WTC11 (cell line): Measurements from ENCODE around the gene POU2F1.

Experiments used
- ETV6 ChIP-seq: sonication (generic); formaldehyde crosslinking; IDR thresholded peaks from 2 replicates; pipeline ENCODE4 v1.8.1; 2022; ENCODE audit warnings: mild to moderate bottlenecking, missing genetic modification reagents
- JUN ChIP-seq: sonication (generic); formaldehyde crosslinking; IDR thresholded peaks from 2 replicates; pipeline ENCODE4 v1.8.0; 2023; ENCODE audit warnings: mild to moderate bottlenecking, missing genetic modification reagents
- MYBL2 ChIP-seq: sonication (generic); formaldehyde crosslinking; IDR thresholded peaks from 2 replicates; pipeline ENCODE4 v1.8.1; 2023; ENCODE audit warnings: mild to moderate bottlenecking, moderate library complexity, missing genetic modification reagents
- NFYB ChIP-seq: sonication (generic); formaldehyde crosslinking; conservative IDR thresholded peaks from 2 replicates; pipeline ENCODE4 v1.8.0; 2022; ENCODE audit warnings: low read depth, missing genetic modification reagents
- NR3C1 ChIP-seq: sonication (generic); formaldehyde crosslinking; conservative IDR thresholded peaks from 2 replicates; pipeline ENCODE4 v1.8.1; 2023; ENCODE audit warnings: low read depth, mild to moderate bottlenecking, missing genetic modification reagents
- ZNF121 ChIP-seq: sonication (generic); formaldehyde crosslinking; IDR thresholded peaks from 2 replicates; pipeline ENCODE4 v1.8.0; 2023; ENCODE audit warnings: missing genetic modification reagents
- ZNF263 ChIP-seq: sonication (generic); formaldehyde crosslinking; IDR thresholded peaks from 2 replicates; pipeline ENCODE4 v1.8.1; 2022; ENCODE audit warnings: low read depth, mild to moderate bottlenecking, moderate library complexity, missing genetic modification reagents
- TF ChIP-seq, protein P1 (sequence below): fragments of 200-600 bp; IDR thresholded peaks from 2 replicates; pipeline ENCODE4 v1.8.0; 2022; ENCODE audit warnings: antibody characterized with exemption
- TF ChIP-seq, protein P2 (sequence below): sonication (generic); formaldehyde crosslinking; conservative IDR thresholded peaks from 2 replicates; pipeline ENCODE4 v1.8.1; 2022; ENCODE audit warnings: mild to moderate bottlenecking, missing genetic modification reagents
- TF ChIP-seq, protein P3 (sequence below): sonication (generic); formaldehyde crosslinking; IDR thresholded peaks from 2 replicates; pipeline ENCODE4 v1.8.1; 2022; ENCODE audit warnings: mild to moderate bottlenecking, moderate library complexity, missing genetic modification reagents
- TF ChIP-seq, protein P4 (sequence below): sonication (generic); formaldehyde crosslinking; IDR thresholded peaks from 2 replicates; pipeline ENCODE4 v1.8.0; 2022; ENCODE audit warnings: mild to moderate bottlenecking, missing genetic modification reagents
- TF ChIP-seq, protein P5 (sequence below): sonication (generic); formaldehyde crosslinking; IDR thresholded peaks from 2 replicates; pipeline ENCODE4 v1.8.0; 2022; ENCODE audit warnings: mild to moderate bottlenecking, missing genetic modification reagents
- TF ChIP-seq, protein P6 (sequence below): sonication (generic); formaldehyde crosslinking; IDR thresholded peaks from 2 replicates; pipeline ENCODE4 v1.8.1; 2022; ENCODE audit warnings: low read depth, missing genetic modification reagents, borderline replicate concordance

DNA sequence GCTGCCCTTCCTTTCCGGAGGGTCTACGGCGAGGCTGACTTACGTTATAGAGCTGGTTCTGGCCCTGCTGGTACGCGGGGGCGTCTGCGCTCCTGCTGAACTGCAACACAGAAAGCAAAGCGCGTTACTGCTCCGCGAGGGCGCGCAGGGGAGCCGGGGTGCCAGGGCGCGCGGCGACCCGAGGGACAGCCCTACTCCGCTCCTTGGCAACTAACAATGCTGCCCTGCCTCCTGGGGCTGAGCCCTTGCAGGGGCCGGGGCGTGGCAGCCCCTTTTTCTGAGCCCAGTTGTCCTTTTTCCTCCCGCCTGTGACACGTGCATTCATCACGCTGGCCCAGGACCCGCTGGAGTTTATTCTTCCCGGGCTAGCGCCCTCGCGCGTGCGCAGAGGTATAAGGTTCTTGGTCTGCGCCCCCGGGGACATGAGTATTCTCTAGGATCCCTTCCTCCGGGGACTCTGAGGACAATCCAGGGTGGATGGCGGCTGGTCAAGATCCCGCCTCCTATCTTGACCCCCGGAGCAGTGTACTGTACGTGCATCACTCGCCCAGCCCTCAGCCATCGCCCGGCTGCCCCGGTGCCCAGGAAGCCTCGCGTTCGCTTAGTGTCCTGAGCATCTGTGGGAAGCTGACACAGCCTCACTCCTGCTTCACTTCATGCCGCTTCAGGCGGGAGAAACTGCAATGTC is 218.8 kb downstream of the POU2F1 start:
- TF ChIP-seq MYBL2 (peak; percentile 89), ZNF263 (no peak), NR3C1 (CRISPR knock-in tag) (no peak), JUN (CRISPR knock-in tag) (peak; percentile 69; the same call in 1 of the 2 replicates), NFYB (CRISPR knock-in tag) (no peak; the same call in 1 of the 2 replicates), ZNF121 (CRISPR knock-in tag) (no peak), ETV6 (peak; percentile 48)
- TF ChIP-seq, protein P1, sequence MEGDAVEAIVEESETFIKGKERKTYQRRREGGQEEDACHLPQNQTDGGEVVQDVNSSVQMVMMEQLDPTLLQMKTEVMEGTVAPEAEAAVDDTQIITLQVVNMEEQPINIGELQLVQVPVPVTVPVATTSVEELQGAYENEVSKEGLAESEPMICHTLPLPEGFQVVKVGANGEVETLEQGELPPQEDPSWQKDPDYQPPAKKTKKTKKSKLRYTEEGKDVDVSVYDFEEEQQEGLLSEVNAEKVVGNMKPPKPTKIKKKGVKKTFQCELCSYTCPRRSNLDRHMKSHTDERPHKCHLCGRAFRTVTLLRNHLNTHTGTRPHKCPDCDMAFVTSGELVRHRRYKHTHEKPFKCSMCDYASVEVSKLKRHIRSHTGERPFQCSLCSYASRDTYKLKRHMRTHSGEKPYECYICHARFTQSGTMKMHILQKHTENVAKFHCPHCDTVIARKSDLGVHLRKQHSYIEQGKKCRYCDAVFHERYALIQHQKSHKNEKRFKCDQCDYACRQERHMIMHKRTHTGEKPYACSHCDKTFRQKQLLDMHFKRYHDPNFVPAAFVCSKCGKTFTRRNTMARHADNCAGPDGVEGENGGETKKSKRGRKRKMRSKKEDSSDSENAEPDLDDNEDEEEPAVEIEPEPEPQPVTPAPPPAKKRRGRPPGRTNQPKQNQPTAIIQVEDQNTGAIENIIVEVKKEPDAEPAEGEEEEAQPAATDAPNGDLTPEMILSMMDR, result no peak
- TF ChIP-seq, protein P2, sequence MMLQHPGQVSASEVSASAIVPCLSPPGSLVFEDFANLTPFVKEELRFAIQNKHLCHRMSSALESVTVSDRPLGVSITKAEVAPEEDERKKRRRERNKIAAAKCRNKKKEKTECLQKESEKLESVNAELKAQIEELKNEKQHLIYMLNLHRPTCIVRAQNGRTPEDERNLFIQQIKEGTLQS (CRISPR knock-in tag), result no peak
- TF ChIP-seq, protein P3, sequence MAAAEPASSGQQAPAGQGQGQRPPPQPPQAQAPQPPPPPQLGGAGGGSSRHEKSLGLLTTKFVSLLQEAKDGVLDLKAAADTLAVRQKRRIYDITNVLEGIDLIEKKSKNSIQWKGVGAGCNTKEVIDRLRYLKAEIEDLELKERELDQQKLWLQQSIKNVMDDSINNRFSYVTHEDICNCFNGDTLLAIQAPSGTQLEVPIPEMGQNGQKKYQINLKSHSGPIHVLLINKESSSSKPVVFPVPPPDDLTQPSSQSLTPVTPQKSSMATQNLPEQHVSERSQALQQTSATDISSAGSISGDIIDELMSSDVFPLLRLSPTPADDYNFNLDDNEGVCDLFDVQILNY (CRISPR knock-in tag), result no peak
- TF ChIP-seq, protein P4, sequence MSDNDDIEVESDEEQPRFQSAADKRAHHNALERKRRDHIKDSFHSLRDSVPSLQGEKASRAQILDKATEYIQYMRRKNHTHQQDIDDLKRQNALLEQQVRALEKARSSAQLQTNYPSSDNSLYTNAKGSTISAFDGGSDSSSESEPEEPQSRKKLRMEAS (CRISPR knock-in tag), result peak; percentile 97
- TF ChIP-seq, protein P5, sequence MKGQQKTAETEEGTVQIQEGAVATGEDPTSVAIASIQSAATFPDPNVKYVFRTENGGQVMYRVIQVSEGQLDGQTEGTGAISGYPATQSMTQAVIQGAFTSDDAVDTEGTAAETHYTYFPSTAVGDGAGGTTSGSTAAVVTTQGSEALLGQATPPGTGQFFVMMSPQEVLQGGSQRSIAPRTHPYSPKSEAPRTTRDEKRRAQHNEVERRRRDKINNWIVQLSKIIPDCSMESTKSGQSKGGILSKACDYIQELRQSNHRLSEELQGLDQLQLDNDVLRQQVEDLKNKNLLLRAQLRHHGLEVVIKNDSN (CRISPR knock-in tag), result peak; percentile 54; the same call in 1 of the 2 replicates
- TF ChIP-seq, protein P6, sequence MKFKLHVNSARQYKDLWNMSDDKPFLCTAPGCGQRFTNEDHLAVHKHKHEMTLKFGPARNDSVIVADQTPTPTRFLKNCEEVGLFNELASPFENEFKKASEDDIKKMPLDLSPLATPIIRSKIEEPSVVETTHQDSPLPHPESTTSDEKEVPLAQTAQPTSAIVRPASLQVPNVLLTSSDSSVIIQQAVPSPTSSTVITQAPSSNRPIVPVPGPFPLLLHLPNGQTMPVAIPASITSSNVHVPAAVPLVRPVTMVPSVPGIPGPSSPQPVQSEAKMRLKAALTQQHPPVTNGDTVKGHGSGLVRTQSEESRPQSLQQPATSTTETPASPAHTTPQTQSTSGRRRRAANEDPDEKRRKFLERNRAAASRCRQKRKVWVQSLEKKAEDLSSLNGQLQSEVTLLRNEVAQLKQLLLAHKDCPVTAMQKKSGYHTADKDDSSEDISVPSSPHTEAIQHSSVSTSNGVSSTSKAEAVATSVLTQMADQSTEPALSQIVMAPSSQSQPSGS, result no peak
